Measurements from ENCODE around the gene KLC1. TPM values are rescaled to one million over a fixed set of nuclear protein-coding genes. Genes with fewer than 3 reads are reported as not detected.

Gene KLC1
- total RNA-seq, 4 donors from 2014 or later = 205 to 427 (median 291) TPM

- Histone ChIP-seq H3K9me3 (no peaks in the 10 kb centered on the region), H3K4me3 (no peak overlapping the region), H3K27ac (peak overlapping the region; percentile 28 to 73 (median 57)), H3K27me3 (no peaks in the 10 kb centered on the region), H3K36me3 (peaks cover 0 to 16% (median 6%) of the 10 kb centered on the region in 4 donors), H3K4me1 (peaks cover 21 to 38% (median 30%) of the 10 kb centered on the region in 4 donors)
- TF ChIP-seq CTCF (IDR thresholded peaks at IDR 0.05) (no peak), POLR2AphosphoS5 (IDR thresholded peaks at IDR 0.05) (peak in 2 of 3 donors; percentile 49 to 51), POLR2A (IDR thresholded peaks at IDR 0.05) (peak; percentile 30)
- in situ Hi-C loops (cut with MboI; ENCODE audit: low pct_ligation_motif_present in 1 of 4, low pct_unique_long_range_greater_than_20kb in 1 of 4, low sequenced_read_pairs in 3 of 4) = no loop called here
- intact Hi-C loops (cut with DNase I; ENCODE audit: low total_unique reads) = no loop called here
- WGBS, 2 donors (ENCODE audit: low coverage in 1 of 2) = 66% methylated on average over 5 of the region's 33 CpGs; no CpG with 5 or more reads in 1 of the 2 donors
- DNase-seq = peak; percentile 82
These were observed 69.6 kb downstream of the KLC1 start for GRCh38 chr14:103698380-103699260.

GRCh38 chr14:103699261-103699661 lies 70.2 kb downstream of the KLC1 start:
- 80 to 87% methylated on average over 3 to 13 of the region's 17 CpGs for WGBS, 2 donors (ENCODE audit: low coverage in 1 of 2)
- Histone ChIP-seq H3K27me3 (no peaks in the 10 kb centered on the region), H3K4me3 (no peak overlapping the region), H3K36me3 (peaks cover 0 to 9% (median 3%) of the 10 kb centered on the region in 4 donors), H3K4me1 (peaks cover 21 to 38% (median 29%) of the 10 kb centered on the region in 4 donors), H3K27ac (peak overlapping the region in 1 of 4 donors; percentile 73), H3K9me3 (no peaks in the 10 kb centered on the region)
- in situ Hi-C loops (cut with MboI; ENCODE audit: low pct_ligation_motif_present in 1 of 4, low pct_unique_long_range_greater_than_20kb in 1 of 4, low sequenced_read_pairs in 3 of 4) = no loop called here
- no peak for TF ChIP-seq EP300 (IDR thresholded peaks at IDR 0.05; ENCODE audit: low read depth)
- no peak for TF ChIP-seq POLR2A (IDR thresholded peaks at IDR 0.05)
- TF ChIP-seq POLR2AphosphoS5 (IDR thresholded peaks at IDR 0.05) = no peak
- TF ChIP-seq CTCF (IDR thresholded peaks at IDR 0.05) = no peak
- DNase-seq = no peak
- intact Hi-C loops (cut with DNase I; ENCODE audit: low total_unique reads) = no loop called here

- WGBS, 2 donors (ENCODE audit: low coverage in 1 of 2) = 86% methylated on average over 22 of the region's 25 CpGs; no CpG with 5 or more reads in 1 of the 2 donors
- in situ Hi-C loops (cut with MboI; ENCODE audit: low pct_ligation_motif_present in 1 of 4, low pct_unique_long_range_greater_than_20kb in 1 of 4, low sequenced_read_pairs in 3 of 4) = no loop called here
- H3K4me3 ChIP-seq = no peak overlapping the region
- no peaks in the 10 kb centered on the region for H3K9me3 ChIP-seq
- H3K36me3 ChIP-seq = peaks cover 0 to 3% (median 0%) of the 10 kb centered on the region in 4 donors
- peaks cover 21 to 38% (median 29%) of the 10 kb centered on the region in 4 donors for H3K4me1 ChIP-seq
- no peaks in the 10 kb centered on the region for H3K27me3 ChIP-seq
- TF ChIP-seq POLR2A (IDR thresholded peaks at IDR 0.05) (no peak), EP300 (IDR thresholded peaks at IDR 0.05; ENCODE audit: low read depth) (no peak), POLR2AphosphoS5 (IDR thresholded peaks at IDR 0.05) (no peak), CTCF (IDR thresholded peaks at IDR 0.05) (no peak)
- no peak overlapping the region for H3K27ac ChIP-seq
- no peak for DNase-seq
- intact Hi-C loops (cut with DNase I; ENCODE audit: low total_unique reads) = no loop called here
These were observed 71.1 kb downstream of the KLC1 start for GRCh38 chr14:103699901-103700752.

Data from transverse colon (tissue), 4 donors.